Measurements from ENCODE around the gene ALOX5. TPM values are rescaled to one million over a fixed set of nuclear protein-coding genes. Genes with fewer than 3 reads are reported as not detected.
"Not testable (repeated sequence)": the region's sequence is repeated elsewhere in the genome, so short reads cannot be mapped to it uniquely, and the experiment has no call there.

The ALOX5 gene
- total and polyA plus RNA-seq, 5 experiments from 2014 or later: 0.29 to 12.7 (median 1.8) TPM

GRCh38 chr10:45376371-45376801 lies 2.4 kb downstream of the ALOX5 start:
- no peak for DNase-seq
- POLR2A ChIA-PET: no interaction called here
- Mint-ChIP-seq H3K27me3 (peaks cover 4 to 30% (median 17%) of the 10 kb centered on the region in 5 donors), H3K9me3 (no peaks in the 10 kb centered on the region), H3K36me3 (no peaks in the 10 kb centered on the region), H3K27ac (no peak overlapping the region), H3K4me1 (peaks cover 9 to 65% (median 22%) of the 10 kb centered on the region in 4 donors), H3K4me3 (peak overlapping the region in 1 of 10 donors; percentile 39)
- ATAC-seq: no peak

- H3K4me1 Mint-ChIP-seq: peaks cover 9 to 58% (median 22%) of the 10 kb centered on the region in 4 donors
- no peak overlapping the region for H3K4me3 Mint-ChIP-seq
- H3K36me3 Mint-ChIP-seq: no peaks in the 10 kb centered on the region
- POLR2A ChIA-PET: no interaction called here
- ATAC-seq (no peak), DNase-seq (no peak)
- H3K9me3 Mint-ChIP-seq: no peaks in the 10 kb centered on the region
- peak overlapping the region in 3 of 10 donors; percentile 6 to 65 (median 60) for H3K27ac Mint-ChIP-seq
- H3K27me3 Mint-ChIP-seq: peaks cover 3 to 30% (median 12%) of the 10 kb centered on the region in 5 donors
Observed at GRCh38 chr10:45377321-45377720, 3.3 kb downstream of the ALOX5 start.

- ATAC-seq (no peak), DNase-seq (no peak)
- Mint-ChIP-seq H3K36me3 (no peaks in the 10 kb centered on the region), H3K4me1 (peaks cover 9 to 54% (median 19%) of the 10 kb centered on the region in 4 donors), H3K27me3 (peaks cover 3 to 27% (median 11%) of the 10 kb centered on the region in 5 donors), H3K9me3 (no peaks in the 10 kb centered on the region), H3K4me3 (peak overlapping the region in 2 of 10 donors; percentile 26 to 43), H3K27ac (peak overlapping the region in 4 of 10 donors; percentile 6 to 65 (median 60))
- POLR2A ChIA-PET: no interaction called here
Observed at GRCh38 chr10:45377858-45378257, 3.8 kb downstream of the ALOX5 start.

- peaks cover 5 to 49% (median 9%) of the 10 kb centered on the region in 4 donors for H3K4me1 Mint-ChIP-seq
- H3K27me3 Mint-ChIP-seq: peaks cover 0 to 19% (median 6%) of the 10 kb centered on the region in 5 donors
- ATAC-seq (no peak), DNase-seq (no peak)
- no peaks in the 10 kb centered on the region for H3K36me3 Mint-ChIP-seq
- H3K4me3 Mint-ChIP-seq: no peak overlapping the region
- H3K27ac Mint-ChIP-seq: peak overlapping the region in 1 of 10 donors; percentile 6
- POLR2A ChIA-PET: no interaction called here
- H3K9me3 Mint-ChIP-seq: no peaks in the 10 kb centered on the region
Observed at GRCh38 chr10:45378914-45379726, 5.1 kb downstream of the ALOX5 start.

GRCh38 chr10:45379891-45380540 lies 6.0 kb downstream of the ALOX5 start:
- Mint-ChIP-seq H3K4me1 (peaks cover 5 to 51% (median 8%) of the 10 kb centered on the region in 4 donors), H3K27me3 (peaks cover 0 to 14% (median 4%) of the 10 kb centered on the region in 5 donors), H3K9me3 (no peaks in the 10 kb centered on the region), H3K27ac (no peak overlapping the region), H3K4me3 (peak overlapping the region in 1 of 10 donors; percentile 36), H3K36me3 (no peaks in the 10 kb centered on the region)
- ATAC-seq: no peak
- DNase-seq: no peak
- POLR2A ChIA-PET: no interaction called here

- Mint-ChIP-seq H3K4me3 (no peak overlapping the region), H3K4me1 (peaks cover 0 to 41% (median 2%) of the 10 kb centered on the region in 4 donors), H3K9me3 (no peaks in the 10 kb centered on the region), H3K27ac (no peak overlapping the region), H3K27me3 (peaks cover 0 to 7% (median 0%) of the 10 kb centered on the region in 5 donors), H3K36me3 (no peaks in the 10 kb centered on the region)
- POLR2A ChIA-PET: no interaction called here
- no peak for ATAC-seq
- DNase-seq: no peak
Observed at GRCh38 chr10:45380903-45381620, 7.0 kb downstream of the ALOX5 start.

GRCh38 chr10:45382591-45382990 lies 8.6 kb downstream of the ALOX5 start:
- ATAC-seq (no peak), DNase-seq (no peak)
- H3K27ac Mint-ChIP-seq: no peak overlapping the region
- no peaks in the 10 kb centered on the region for H3K9me3 Mint-ChIP-seq
- H3K4me3 Mint-ChIP-seq: no peak overlapping the region
- POLR2A ChIA-PET: no interaction called here
- peaks cover 0 to 1% (median 0%) of the 10 kb centered on the region in 5 donors for H3K27me3 Mint-ChIP-seq
- H3K36me3 Mint-ChIP-seq: no peaks in the 10 kb centered on the region
- peaks cover 0 to 28% (median 0%) of the 10 kb centered on the region in 4 donors for H3K4me1 Mint-ChIP-seq

- Mint-ChIP-seq H3K4me3 (no peak overlapping the region), H3K4me1 (peaks cover 0 to 17% (median 0%) of the 10 kb centered on the region in 4 donors), H3K27me3 (no peaks in the 10 kb centered on the region), H3K27ac (no peak overlapping the region), H3K36me3 (no peaks in the 10 kb centered on the region), H3K9me3 (peaks cover 0 to 2% (median 0%) of the 10 kb centered on the region in 9 donors)
- ATAC-seq (no peak), DNase-seq (no peak)
- POLR2A ChIA-PET: no interaction called here
Observed at GRCh38 chr10:45383682-45384330, 9.8 kb downstream of the ALOX5 start.

GRCh38 chr10:45386657-45387056 lies 12.6 kb downstream of the ALOX5 start:
- Mint-ChIP-seq H3K4me1 (peaks cover 0 to 6% (median 2%) of the 10 kb centered on the region in 4 donors), H3K4me3 (no peak overlapping the region)
- POLR2A ChIA-PET: no interaction called here

GRCh38 chr10:45387096-45387893 lies 13.3 kb downstream of the ALOX5 start:
- Mint-ChIP-seq H3K4me1 (peaks cover 0 to 6% (median 2%) of the 10 kb centered on the region in 4 donors), H3K27ac (no peak overlapping the region), H3K4me3 (no peak overlapping the region), H3K36me3 (peaks cover 0 to 6% (median 2%) of the 10 kb centered on the region in 3 donors), H3K27me3 (no peaks in the 10 kb centered on the region), H3K9me3 (peaks cover 0 to 21% (median 3%) of the 10 kb centered on the region in 9 donors)
- POLR2A ChIA-PET: no interaction called here
- ATAC-seq: no peak
- DNase-seq: no peak

More at GRCh38 chr10:45386657-45387056, 12.6 kb downstream of the ALOX5 start:
- no peak for ATAC-seq
- H3K27me3 Mint-ChIP-seq: no peaks in the 10 kb centered on the region
- no peak for DNase-seq
- H3K9me3 Mint-ChIP-seq: peaks cover 0 to 21% (median 3%) of the 10 kb centered on the region in 9 donors
- H3K36me3 Mint-ChIP-seq: peaks cover 0 to 6% (median 2%) of the 10 kb centered on the region in 3 donors
- no peak overlapping the region for H3K27ac Mint-ChIP-seq

GRCh38 chr10:45389671-45390070 lies 15.7 kb downstream of the ALOX5 start:
- ATAC-seq, H3K4me3 Mint-ChIP-seq, POLR2A ChIA-PET, H3K27ac Mint-ChIP-seq, H3K36me3 Mint-ChIP-seq, DNase-seq, H3K27me3 Mint-ChIP-seq, H3K4me1 Mint-ChIP-seq: not testable (repeated sequence)
- H3K9me3 Mint-ChIP-seq: peaks cover 0 to 21% (median 8%) of the 10 kb centered on the region in 9 donors

All from naive thymus-derived CD8-positive, alpha-beta T cell (primary cell).